Esophagus muscularis mucosa (tissue), 4 donors: ENCODE measurements around the gene SMCO4. TPM values are rescaled to one million over a fixed set of nuclear protein-coding genes. Genes with fewer than 3 reads are reported as not detected.
A peak's percentile ranks its signal among the peaks of the same experiment; 100 is the strongest.

Experiments used
- DNase-seq: peaks from one replicate; pipeline ENCODE4 v3.0.0-alpha.2; 2017; ENCODE audit errors: extremely low spot score
- H3K27ac ChIP-seq, 4 donors: fragments of 200-600 bp; sonication (generic); replicated peaks in 1 of 4; 1 replicate in 3 of 4; 2 replicates in 1 of 4; pipeline ENCODE4 v1.5.1; 2016 to 2019; ENCODE audit warnings: mild to moderate bottlenecking in 1 of 4
- H3K27me3 ChIP-seq, 4 donors: fragments of 200-600 bp; sonication (generic); one replicate each; pipeline versions ENCODE4 v1.5.1 to v1.6.0; 2016 to 2019
- H3K36me3 ChIP-seq, 4 donors: fragments of 200-600 bp; sonication (generic); one replicate each; pipeline ENCODE4 v1.5.1; 2016 to 2019
- H3K4me1 ChIP-seq, 4 donors: fragments of 200-600 bp; sonication (generic); one replicate each; pipeline ENCODE4 v1.5.1; 2016 to 2019
- H3K4me3 ChIP-seq, 4 donors: fragments of 200-600 bp; sonication (generic); 1 replicate in 2 of 4; 2 replicates in 2 of 4; pipeline ENCODE4 v1.5.1; 2016 to 2019; ENCODE audit warnings: mild to moderate bottlenecking in 4 of 4, moderate library complexity in 1 of 4
- H3K9me3 ChIP-seq, 4 donors: fragments of 200-600 bp; sonication (generic); 1 replicate in 3 of 4; 2 replicates in 1 of 4; pipeline ENCODE4 v1.5.1; 2016 to 2019
- CTCF ChIP-seq, 3 experiments: fragments of 200-600 bp in 2 of 3; fragments of 450-650 bp in 1 of 3; sonication (generic) in 2 of 3; IDR thresholded peaks; one replicate each; pipeline ENCODE4 v1.5.1; 2017 to 2019; ENCODE audit warnings: antibody characterized with exemption in 3 of 3, mild to moderate bottlenecking in 2 of 3, moderate library complexity in 1 of 3
- EP300 ChIP-seq: sonication (generic); formaldehyde crosslinking; IDR thresholded peaks from one replicate; pipeline ENCODE4 v1.6.1; 2017; ENCODE audit warnings: antibody characterized with exemption
- POLR2A ChIP-seq: fragments of 450-650 bp; IDR thresholded peaks from one replicate; pipeline ENCODE4 v1.6.1; 2017; ENCODE audit warnings: antibody characterized with exemption, moderate library complexity, mild to moderate bottlenecking, low read depth
- POLR2AphosphoS5 ChIP-seq, 2 donors: sonication (generic); formaldehyde crosslinking; IDR thresholded peaks; one replicate each; pipeline ENCODE4 v1.6.1; 2017; ENCODE audit warnings: antibody characterized with exemption in 2 of 2
- WGBS: methylation state at CpG from one replicate; pipeline ENCODE4 v1.1.5; 2018; 5-methylcytosine and 5-hydroxymethylcytosine counted together
- intact Hi-C: fragments of 100-400 bp; cut with DNase I; formaldehyde crosslinking; loops from one replicate; pipeline ENCODE4 v1.15.1; 2023
- total RNA-seq, 4 donors: library from RNA; depleted of rRNA; stranded (reverse); fragments of >200 nt; gene quantifications; one replicate each; pipeline versions ENCODE4 v1.1.0 to v1.2.1, GENCODE V29; 2016

SMCO4 gene
- total RNA-seq, 4 donors from 2014 or later: 6.2 to 18.6 (median 10.3) TPM

DNA sequence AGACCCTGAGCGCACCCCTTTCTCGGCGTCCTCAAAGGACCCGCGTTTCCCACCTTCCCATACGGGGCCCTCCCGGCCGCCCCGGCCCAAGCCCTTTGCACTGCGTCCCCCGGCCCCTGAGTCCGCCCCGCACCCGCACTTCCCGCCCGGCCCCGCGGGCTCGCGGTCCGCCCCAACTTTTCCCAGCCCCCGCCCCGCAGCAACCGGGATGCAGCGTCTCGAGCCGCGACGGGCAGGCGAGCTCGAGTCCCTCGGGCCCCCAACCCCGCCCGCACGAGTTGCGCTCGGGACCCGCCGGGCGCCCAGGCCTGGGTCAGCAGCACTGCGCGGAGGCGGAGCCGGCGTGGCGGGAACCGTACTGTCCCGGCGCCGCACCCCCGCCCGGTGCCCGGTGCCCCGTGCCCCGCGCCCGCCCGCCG is 371 bp downstream of the SMCO4 start:
- no peak for TF ChIP-seq POLR2A
- TF ChIP-seq POLR2AphosphoS5 (IDR thresholded peaks at IDR 0.05): no peak
- 2% methylated on average over 9 of the region's 59 CpGs for WGBS
- Histone ChIP-seq H3K27ac (peak overlapping the region; percentile 84 to 93 (median 86)), H3K27me3 (no peaks in the 10 kb centered on the region), H3K4me3 (peak overlapping the region; percentile 85 to 94 (median 88)), H3K36me3 (no peaks in the 10 kb centered on the region), H3K9me3 (no peaks in the 10 kb centered on the region), H3K4me1 (peaks cover 14 to 44% (median 32%) of the 10 kb centered on the region in 4 donors)
- no peak for DNase-seq
- intact Hi-C loops: loop anchor here (2.0 kb wide), 1 partner anchor 306 kb away; no protein-coding TSS in a partner anchor

DNA sequence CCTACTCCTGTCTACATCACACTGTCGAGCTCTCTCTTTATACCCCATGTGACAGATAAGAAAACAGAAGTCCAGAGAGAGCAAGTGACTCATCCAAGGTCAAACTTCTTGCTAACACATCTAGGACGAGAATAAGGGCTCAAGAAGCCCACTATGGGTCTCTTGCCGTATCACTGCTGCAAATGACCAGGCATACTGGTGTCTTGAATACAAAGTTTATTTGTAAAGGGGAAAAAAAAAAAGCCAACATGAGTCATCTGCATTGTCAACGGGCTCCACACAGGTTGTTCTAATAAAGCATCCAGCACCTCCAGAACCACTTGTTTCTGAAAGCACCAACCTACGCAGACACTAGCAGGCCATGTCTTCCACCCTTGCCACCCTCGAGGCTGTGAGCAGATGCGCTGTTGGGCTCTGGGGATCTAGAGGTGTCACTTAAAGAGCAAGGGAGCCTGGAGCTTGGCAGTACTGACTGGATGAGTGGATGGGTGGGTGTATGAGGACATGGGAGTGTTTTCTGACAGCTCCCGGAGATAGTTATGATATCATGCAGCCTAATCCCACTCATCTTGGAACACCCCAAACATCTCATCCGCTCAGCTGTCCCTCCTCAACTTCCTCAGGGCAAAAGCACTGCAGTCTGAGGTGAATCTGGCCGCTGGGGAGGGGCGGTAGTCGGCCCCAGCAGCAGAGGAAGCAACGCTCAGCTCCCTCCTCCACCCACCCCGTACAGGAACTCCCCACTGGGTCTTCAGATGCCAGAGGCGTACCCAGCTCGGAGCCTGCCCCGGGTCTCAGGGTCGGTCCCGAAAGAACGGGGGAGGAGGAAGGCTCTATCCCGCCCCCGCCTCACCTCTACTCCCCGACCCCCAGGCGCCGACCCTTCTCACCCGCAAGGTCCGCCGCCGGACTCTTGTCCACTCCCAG is 1.0 kb downstream of the SMCO4 start:
- H3K4me3 ChIP-seq: peak overlapping the region; percentile 85 to 94 (median 88)
- H3K27me3 ChIP-seq: no peaks in the 10 kb centered on the region
- no peak for DNase-seq
- H3K36me3 ChIP-seq: no peaks in the 10 kb centered on the region
- TF ChIP-seq EP300 (no peak), POLR2AphosphoS5 (IDR thresholded peaks at IDR 0.05) (peak in 1 of 2 donors; percentile 49)
- intact Hi-C loops: loop anchor here (2.0 kb wide), 1 partner anchor 305 kb away; no protein-coding TSS in a partner anchor
- WGBS: 17% methylated on average over 14 of the region's 29 CpGs
- peaks cover 20 to 50% (median 39%) of the 10 kb centered on the region in 4 donors for H3K4me1 ChIP-seq
- no peaks in the 10 kb centered on the region for H3K9me3 ChIP-seq
- peak overlapping the region; percentile 84 to 93 (median 86) for H3K27ac ChIP-seq

GRCh38 chr11:93540896-93541553 is 2.2 kb downstream of the SMCO4 start:
- DNase-seq: no peak
- intact Hi-C loops: no loop called here
- Histone ChIP-seq H3K4me3 (no peak overlapping the region), H3K36me3 (no peaks in the 10 kb centered on the region), H3K9me3 (no peaks in the 10 kb centered on the region), H3K27ac (peak overlapping the region in 2 of 4 donors; percentile 84 to 88), H3K27me3 (no peaks in the 10 kb centered on the region), H3K4me1 (peaks cover 30 to 62% (median 49%) of the 10 kb centered on the region in 4 donors)
- WGBS: 100% methylated on average over 1 of the region's 1 CpG
- TF ChIP-seq EP300 (no peak), POLR2A (no peak), POLR2AphosphoS5 (IDR thresholded peaks at IDR 0.05) (no peak), CTCF (IDR thresholded peaks at IDR 0.05) (no peak)

- H3K27me3 ChIP-seq: no peaks in the 10 kb centered on the region
- H3K4me1 ChIP-seq: peaks cover 30 to 62% (median 49%) of the 10 kb centered on the region in 4 donors
- H3K27ac ChIP-seq: no peak overlapping the region
- H3K36me3 ChIP-seq: no peaks in the 10 kb centered on the region
- DNase-seq: no peak
- TF ChIP-seq POLR2AphosphoS5 (IDR thresholded peaks at IDR 0.05): no peak
- TF ChIP-seq POLR2A: no peak
- TF ChIP-seq CTCF (IDR thresholded peaks at IDR 0.05): no peak
- TF ChIP-seq EP300: no peak
- WGBS: 88% methylated on average over 4 of the region's 4 CpGs
- no peaks in the 10 kb centered on the region for H3K9me3 ChIP-seq
- intact Hi-C loops: no loop called here
- no peak overlapping the region for H3K4me3 ChIP-seq
Observed at GRCh38 chr11:93540337-93540736, 2.9 kb downstream of the SMCO4 start.

DNA sequence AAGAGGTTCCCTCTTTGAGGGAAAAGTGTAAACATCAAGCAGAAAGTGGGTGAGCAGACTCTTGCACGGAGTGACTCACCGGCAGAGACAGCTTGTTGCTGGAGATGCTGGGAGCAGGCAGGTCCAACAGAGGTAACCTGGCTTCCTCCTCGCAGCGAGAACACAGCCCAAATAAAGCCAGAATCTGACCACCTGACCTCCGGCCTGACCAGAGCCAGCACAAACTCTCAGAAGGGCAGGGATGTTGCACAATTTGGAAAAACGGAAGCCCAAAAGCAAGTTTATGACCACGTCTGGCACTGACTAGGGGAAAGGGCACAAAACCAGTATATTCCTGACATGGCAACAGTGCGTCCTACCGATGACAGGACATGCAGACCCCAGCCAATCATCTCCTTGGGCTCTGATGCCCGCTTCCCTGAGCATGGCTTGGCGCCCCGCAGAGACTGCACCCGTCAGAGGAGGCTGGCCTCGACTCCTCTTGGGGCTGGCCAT is 5.4 kb downstream of the SMCO4 start:
- 83% methylated on average over 14 of the region's 14 CpGs for WGBS
- Histone ChIP-seq H3K27ac (peak overlapping the region; percentile 23 to 60 (median 43)), H3K9me3 (no peaks in the 10 kb centered on the region), H3K4me1 (peaks cover 36 to 51% (median 40%) of the 10 kb centered on the region in 4 donors), H3K36me3 (no peaks in the 10 kb centered on the region), H3K4me3 (no peak overlapping the region), H3K27me3 (no peaks in the 10 kb centered on the region)
- no peak for DNase-seq
- TF ChIP-seq POLR2A (no peak), EP300 (no peak), CTCF (IDR thresholded peaks at IDR 0.05) (no peak), POLR2AphosphoS5 (IDR thresholded peaks at IDR 0.05) (no peak)
- intact Hi-C loops: no loop called here
